Neural cell (in vitro differentiated cells): ENCODE results near the gene C10orf90. TPM values are rescaled to one million over a fixed set of nuclear protein-coding genes. Genes with fewer than 3 reads are reported as not detected.

Experiments
- H2AFZ ChIP-seq: fragments of 200-600, 300-800 bp; sonication (generic), shearing (Covaris generic); 2 replicates; pipeline ENCODE4 v1.6.0; 2014; ENCODE audit warnings: low read depth, mild to moderate bottlenecking, antibody characterized with exemption, low read length, moderate library complexity
- H3F3A ChIP-seq: fragments of 200-600 bp; shearing (Covaris generic); 2 replicates; pipeline ENCODE4 v1.6.1; 2016; ENCODE audit warnings: mild to moderate bottlenecking, moderate library complexity, mixed read lengths, antibody characterized with exemption, low read length; ENCODE audit not compliant: insufficient read depth, poor library complexity, severe bottlenecking
- H3K27ac ChIP-seq: fragments of 200-600, 300-800 bp; sonication (generic), shearing (Covaris generic); 2 replicates; pipeline ENCODE4 v1.5.1; 2014; ENCODE audit warnings: mild to moderate bottlenecking, low read length, moderate library complexity
- H3K27me3 ChIP-seq: fragments of 300-800, 200-600 bp; sonication (generic), shearing (Covaris generic); 2 replicates; pipeline ENCODE4 v1.6.0; 2014; ENCODE audit warnings: mild to moderate bottlenecking, low read depth, low read length, moderate library complexity; ENCODE audit not compliant: insufficient read depth
- H3K36me3 ChIP-seq: fragments of 300-800, 200-600 bp; sonication (generic), shearing (Covaris generic); 2 replicates; pipeline ENCODE4 v1.5.1; 2014; ENCODE audit warnings: mild to moderate bottlenecking, antibody characterized with exemption, low read length, moderate library complexity; ENCODE audit not compliant: insufficient read depth
- H3K4me2 ChIP-seq: fragments of 300-800, 200-600 bp; sonication (generic), shearing (Covaris generic); 2 replicates; pipeline ENCODE4 v1.6.0; 2014; ENCODE audit warnings: mild to moderate bottlenecking, low read length
- H3K4me3 ChIP-seq: fragments of 300-800, 200-600 bp; sonication (generic), shearing (Covaris generic); 2 replicates; pipeline ENCODE4 v1.5.1; 2014; ENCODE audit warnings: mild to moderate bottlenecking, low read length, moderate library complexity
- H3K79me2 ChIP-seq: fragments of 200-600 bp; shearing (Covaris generic); replicated peaks from 2 replicates; pipeline ENCODE4 v1.6.0; 2014; ENCODE audit warnings: mild to moderate bottlenecking, low read length, moderate library complexity; ENCODE audit not compliant: insufficient read depth
- H3K9ac ChIP-seq: fragments of 300-800, 200-600 bp; sonication (generic), shearing (Covaris generic); 2 replicates; pipeline ENCODE4 v1.6.1; 2016; ENCODE audit warnings: mild to moderate bottlenecking, low read length, mixed read lengths
- H3K9me2 ChIP-seq: fragments of 200-600 bp; shearing (Covaris generic); 2 replicates; pipeline ENCODE4 v1.6.1; 2016; ENCODE audit warnings: mild to moderate bottlenecking, low read length, mixed read lengths; ENCODE audit not compliant: insufficient read depth
- H3K9me3 ChIP-seq: fragments of 200-600, 300-800 bp; sonication (generic), shearing (Covaris generic); 2 replicates; pipeline ENCODE4 v1.6.1; 2016; ENCODE audit warnings: mild to moderate bottlenecking, mixed run types, low read length, moderate library complexity, mixed read lengths
- H4K20me1 ChIP-seq: fragments of 200-600 bp; shearing (Covaris generic); 2 replicates; pipeline ENCODE4 v1.6.1; 2016; ENCODE audit warnings: mild to moderate bottlenecking, mixed run types; ENCODE audit not compliant: insufficient read depth
- EP300 ChIP-seq: fragments of 450-650 bp; conservative IDR thresholded peaks from 2 replicates; pipeline ENCODE4 v1.6.1; 2014; ENCODE audit warnings: antibody characterized with exemption, mild to moderate bottlenecking, moderate library complexity; ENCODE audit not compliant: poor library complexity, severe bottlenecking
- EZH2 ChIP-seq: fragments of 200-600, 300-800 bp; shearing (Covaris generic), sonication (generic); IDR thresholded peaks from 2 replicates; pipeline ENCODE4 v1.6.1; 2014; ENCODE audit warnings: antibody characterized with exemption, low read length, borderline replicate concordance, mild to moderate bottlenecking; ENCODE audit not compliant: insufficient read depth, poor library complexity, severe bottlenecking
- MXI1 ChIP-seq: fragments of 450-650 bp; conservative IDR thresholded peaks from 2 replicates; pipeline ENCODE4 v1.6.1; 2014; ENCODE audit warnings: antibody characterized with exemption, mild to moderate bottlenecking; ENCODE audit not compliant: poor library complexity, severe bottlenecking
- POLR2AphosphoS5 ChIP-seq: IDR thresholded peaks from 2 replicates; pipeline ENCODE4 v1.6.1; 2012
- RAD21 ChIP-seq: fragments of 450-650 bp; conservative IDR thresholded peaks from 2 replicates; pipeline ENCODE4 v1.6.1; 2014; ENCODE audit warnings: antibody characterized with exemption, mild to moderate bottlenecking, moderate library complexity
- REST ChIP-seq: IDR thresholded peaks from 2 replicates; pipeline ENCODE4 v1.6.1; 2012; ENCODE audit warnings: borderline replicate concordance
- SMC3 ChIP-seq: fragments of 450-650 bp; conservative IDR thresholded peaks from 2 replicates; pipeline ENCODE4 v1.6.1; 2014; ENCODE audit warnings: antibody characterized with exemption, mild to moderate bottlenecking, moderate library complexity; ENCODE audit not compliant: poor library complexity
- TAF1 ChIP-seq: IDR thresholded peaks from 2 replicates; pipeline ENCODE4 v1.6.1; 2012; ENCODE audit warnings: low read depth
- polyA plus RNA-seq: library from polyadenylated mRNA; depleted of rRNA; stranded (reverse); fragments of >200 nt; gene quantifications from 2 replicates; pipeline ENCODE4 v1.2.3, GENCODE V29; 2014
- TF ChIP-seq, protein P1 (sequence below): fragments of 450-650 bp; IDR thresholded peaks from 2 replicates; pipeline ENCODE4 v1.5.1; 2014; ENCODE audit warnings: antibody characterized with exemption, mild to moderate bottlenecking, moderate library complexity; ENCODE audit not compliant: poor library complexity, severe bottlenecking

Gene C10orf90
- polyA plus RNA-seq, 1 donor from 2014 or later: not detected

- H3K9me2 ChIP-seq: no peaks in the 10 kb centered on the region
- H4K20me1 ChIP-seq: no peaks in the 10 kb centered on the region
- no peak overlapping the region for H3K4me3 ChIP-seq
- H3K4me2 ChIP-seq: no peak overlapping the region
- no peak overlapping the region for H3K9ac ChIP-seq
- no peaks in the 10 kb centered on the region for H3F3A ChIP-seq
- H3K36me3 ChIP-seq: no peaks in the 10 kb centered on the region
- no peak overlapping the region for H3K27ac ChIP-seq
- TF ChIP-seq SMC3: no peak
- no peak for TF ChIP-seq REST
- no peak for TF ChIP-seq TAF1
- no peak for TF ChIP-seq EP300
- TF ChIP-seq EZH2: no peak
- no peak for TF ChIP-seq MXI1
- TF ChIP-seq, protein P1, sequence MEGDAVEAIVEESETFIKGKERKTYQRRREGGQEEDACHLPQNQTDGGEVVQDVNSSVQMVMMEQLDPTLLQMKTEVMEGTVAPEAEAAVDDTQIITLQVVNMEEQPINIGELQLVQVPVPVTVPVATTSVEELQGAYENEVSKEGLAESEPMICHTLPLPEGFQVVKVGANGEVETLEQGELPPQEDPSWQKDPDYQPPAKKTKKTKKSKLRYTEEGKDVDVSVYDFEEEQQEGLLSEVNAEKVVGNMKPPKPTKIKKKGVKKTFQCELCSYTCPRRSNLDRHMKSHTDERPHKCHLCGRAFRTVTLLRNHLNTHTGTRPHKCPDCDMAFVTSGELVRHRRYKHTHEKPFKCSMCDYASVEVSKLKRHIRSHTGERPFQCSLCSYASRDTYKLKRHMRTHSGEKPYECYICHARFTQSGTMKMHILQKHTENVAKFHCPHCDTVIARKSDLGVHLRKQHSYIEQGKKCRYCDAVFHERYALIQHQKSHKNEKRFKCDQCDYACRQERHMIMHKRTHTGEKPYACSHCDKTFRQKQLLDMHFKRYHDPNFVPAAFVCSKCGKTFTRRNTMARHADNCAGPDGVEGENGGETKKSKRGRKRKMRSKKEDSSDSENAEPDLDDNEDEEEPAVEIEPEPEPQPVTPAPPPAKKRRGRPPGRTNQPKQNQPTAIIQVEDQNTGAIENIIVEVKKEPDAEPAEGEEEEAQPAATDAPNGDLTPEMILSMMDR: no peak
- no peak for TF ChIP-seq RAD21
- TF ChIP-seq POLR2AphosphoS5: no peak
- no peaks in the 10 kb centered on the region for H3K27me3 ChIP-seq
- H3K79me2 ChIP-seq: no peaks in the 10 kb centered on the region
- H2AFZ ChIP-seq: no peak overlapping the region
- no peaks in the 10 kb centered on the region for H3K9me3 ChIP-seq
Measured at GRCh38 chr10:126565441-126565840, 105.1 kb downstream of the C10orf90 start.

DNA sequence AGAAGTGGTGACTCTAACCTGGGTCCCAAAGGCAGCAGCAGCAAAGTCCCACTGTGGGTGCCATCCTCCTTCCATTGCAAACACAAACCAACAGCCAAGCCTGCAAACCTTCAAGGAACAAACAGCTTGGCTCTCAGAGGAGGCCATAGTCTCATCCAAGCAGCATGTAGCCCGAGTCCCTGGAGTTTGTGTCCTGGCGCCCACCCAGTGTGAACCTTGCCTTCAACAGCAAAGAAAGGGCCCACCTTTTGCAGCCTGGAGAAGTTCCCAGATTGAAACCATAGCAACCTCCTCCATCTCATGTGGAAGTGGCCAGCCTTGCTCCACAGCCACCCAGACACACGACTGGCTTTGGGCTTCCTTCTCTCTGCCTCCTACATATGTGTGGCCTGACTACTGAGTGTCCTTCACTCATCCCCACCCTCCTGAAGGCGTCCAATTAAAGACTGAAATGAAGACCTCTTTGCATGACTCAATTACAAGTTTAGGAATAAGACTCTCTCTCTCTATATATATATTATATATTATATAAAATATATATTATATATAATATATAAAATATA, 106.1 kb downstream of the C10orf90 start:
- H3K79me2 ChIP-seq: no peaks in the 10 kb centered on the region

More for the DNA sequence above, 106.1 kb downstream of the C10orf90 start:
- Histone ChIP-seq H3K4me2 (no peak overlapping the region), H3K9ac (no peak overlapping the region), H3K9me2 (no peaks in the 10 kb centered on the region), H3K36me3 (no peaks in the 10 kb centered on the region), H2AFZ (no peak overlapping the region), H3K27me3 (no peaks in the 10 kb centered on the region), H3K9me3 (no peaks in the 10 kb centered on the region), H4K20me1 (no peaks in the 10 kb centered on the region), H3K27ac (no peak overlapping the region), H3K4me3 (no peak overlapping the region), H3F3A (no peaks in the 10 kb centered on the region)
- TF ChIP-seq TAF1: no peak
- no peak for TF ChIP-seq POLR2AphosphoS5
- no peak for TF ChIP-seq EP300
- no peak for TF ChIP-seq RAD21
- no peak for TF ChIP-seq EZH2
- TF ChIP-seq REST: no peak
- no peak for TF ChIP-seq MXI1
- TF ChIP-seq SMC3: no peak
- TF ChIP-seq, protein P1: no peak
